SK-N-SH (cell line): ENCODE results near the gene BRD9. TPM values are rescaled to one million over a fixed set of nuclear protein-coding genes. Genes with fewer than 3 reads are reported as not detected.
"Not testable (repeated sequence)": the region's sequence is repeated elsewhere in the genome, so short reads cannot be mapped to it uniquely, and the experiment has no call there.

ENCODE experiments used
- CTCF ChIA-PET: fragments of 300-600, 350-600 bp; formaldehyde crosslinking; extraction: SDS; loops from one replicate; lab custom pipeline; 2021; lab: Yijun Ruan, JAX
- POLR2A ChIA-PET: fragments of 350-600 bp; sonication (Branson Sonifier 250); formaldehyde crosslinking; extraction: SDS; loops from one replicate; lab custom pipeline; 2020; ENCODE audit warnings: antibody characterized with exemption, inconsistent platforms; lab: Yijun Ruan, JAX
- DNase-seq: peaks from one replicate; pipeline ENCODE4 v3.0.0; 2012
- H2AFZ ChIP-seq: fragments of 200-600 bp; sonication (generic); 2 replicates; pipeline ENCODE4 v1.8.1; 2016; ENCODE audit warnings: antibody characterized with exemption, mild to moderate bottlenecking, low read depth
- H3F3A ChIP-seq: fragments of 200-600 bp; sonication (generic); replicated peaks from 2 replicates; pipeline ENCODE3; 2016; ENCODE audit warnings: antibody characterized with exemption, mild to moderate bottlenecking; ENCODE audit not compliant: insufficient read depth
- H3K27ac ChIP-seq, 2 experiments: fragments of 200-500 bp in 1 of 2; fragments of 200-600 bp in 1 of 2; sonication (Bioruptor generic) in 1 of 2; sonication (generic), shearing (Covaris generic) in 1 of 2; 2 replicates each; pipeline versions ENCODE4 v1.5.1 to v1.6.1; 2014 to 2016; ENCODE audit warnings: low read depth in 2 of 2, inconsistent platforms in 1 of 2, low read length in 1 of 2, mild to moderate bottlenecking in 1 of 2, mixed read lengths in 1 of 2
- H3K27me3 ChIP-seq: fragments of 200-600 bp; sonication (generic), shearing (Covaris generic); 2 replicates; pipeline ENCODE4 v1.6.1; 2016; ENCODE audit warnings: mixed run types; ENCODE audit not compliant: insufficient read depth
- H3K36me3 ChIP-seq, 2 experiments: fragments of 200-500 bp in 1 of 2; fragments of 200-600 bp in 1 of 2; sonication (Bioruptor generic) in 1 of 2; sonication (generic) in 1 of 2; replicated peaks in 1 of 2; 2 replicates each; pipeline versions ENCODE3 to v1.5.1; 2014 to 2016; ENCODE audit warnings: low read length in 1 of 2, mild to moderate bottlenecking in 1 of 2; ENCODE audit not compliant: insufficient read depth in 2 of 2, control insufficient read depth in 1 of 2
- H3K4me1 ChIP-seq, 2 experiments: fragments of 200-500 bp in 1 of 2; fragments of 200-600 bp in 1 of 2; sonication (Bioruptor generic) in 1 of 2; sonication (generic), shearing (Covaris generic) in 1 of 2; 2 replicates each; pipeline versions ENCODE4 v1.5.1 to v1.6.1; 2014 to 2016; ENCODE audit warnings: low read depth in 1 of 2, low read length in 1 of 2, mixed run types in 1 of 2; ENCODE audit not compliant: insufficient read depth in 2 of 2, control insufficient read depth in 1 of 2
- H3K4me2 ChIP-seq: fragments of 200-600 bp; sonication (generic), shearing (Covaris generic); 2 replicates; pipeline ENCODE4 v1.6.1; 2017; ENCODE audit warnings: mixed run types
- H3K4me3 ChIP-seq, 2 experiments: fragments of 200-500 bp in 1 of 2; fragments of 200-600 bp in 1 of 2; sonication (Bioruptor generic) in 1 of 2; sonication (generic), shearing (Covaris generic) in 1 of 2; 2 replicates each; pipeline versions ENCODE4 v1.5.1 to v1.8.1; 2014 to 2016; ENCODE audit warnings: low read depth in 2 of 2, inconsistent platforms in 1 of 2, low read length in 1 of 2, mild to moderate bottlenecking in 1 of 2, mixed read lengths in 1 of 2, moderate library complexity in 1 of 2
- H3K79me2 ChIP-seq: fragments of 200-600 bp; sonication (generic); 2 replicates; pipeline ENCODE4 v1.8.1; 2017; ENCODE audit warnings: mild to moderate bottlenecking; ENCODE audit not compliant: insufficient read depth
- H3K9ac ChIP-seq: fragments of 200-600 bp; sonication (generic); 2 replicates; pipeline ENCODE4 v1.6.1; 2017; ENCODE audit warnings: mixed run types
- H3K9me2 ChIP-seq: fragments of 200-600 bp; sonication (generic); 2 replicates; pipeline ENCODE4 v1.6.1; 2017; ENCODE audit warnings: mixed run types
- H3K9me3 ChIP-seq: fragments of 200-600 bp; sonication (generic); 2 replicates; pipeline ENCODE4 v1.6.1; 2017; ENCODE audit warnings: mixed run types, mild to moderate bottlenecking, moderate library complexity
- H4K20me1 ChIP-seq: fragments of 200-600 bp; sonication (generic); 2 replicates; pipeline ENCODE4 v1.6.1; 2017; ENCODE audit warnings: mild to moderate bottlenecking, mixed run types; ENCODE audit not compliant: insufficient read depth
- CHD2 ChIP-seq: fragments of 150-350 bp; IDR thresholded peaks from 2 replicates; pipeline ENCODE4 v1.6.1; 2018; ENCODE audit warnings: low read length; ENCODE audit not compliant: partially characterized antibody
- ELF1 ChIP-seq: IDR thresholded peaks from 2 replicates; pipeline ENCODE4 v1.4.0; 2012
- EZH2phosphoT487 ChIP-seq: fragments of 200-600 bp; sonication (generic); IDR thresholded peaks from 2 replicates; pipeline ENCODE4 v1.6.1; 2017; ENCODE audit warnings: low read depth, mixed run types, mild to moderate bottlenecking, antibody characterized with exemption, moderate library complexity, borderline replicate concordance
- FOXJ3 ChIP-seq: sonication (generic); formaldehyde crosslinking; IDR thresholded peaks from 2 replicates; pipeline ENCODE4 v1.5.1; 2020; ENCODE audit warnings: mild to moderate bottlenecking, missing genetic modification reagents
- FOXM1 ChIP-seq: IDR thresholded peaks from 2 replicates; pipeline ENCODE4 v1.4.0; 2012; ENCODE audit warnings: low read depth, mild to moderate bottlenecking
- GABPA ChIP-seq: IDR thresholded peaks from 2 replicates; pipeline ENCODE4 v1.4.0; 2012; ENCODE audit warnings: low read depth, mild to moderate bottlenecking
- GATA2 ChIP-seq: sonication (generic); formaldehyde crosslinking; IDR thresholded peaks from 2 replicates; pipeline ENCODE4 v1.5.0; 2020; ENCODE audit warnings: mild to moderate bottlenecking, missing genetic modification reagents
- MEF2A ChIP-seq: IDR thresholded peaks from 2 replicates; pipeline ENCODE4 v1.4.0; 2012; ENCODE audit warnings: low read depth, borderline replicate concordance
- NFIC ChIP-seq: IDR thresholded peaks from 2 replicates; pipeline ENCODE4 v1.4.0; 2012; ENCODE audit warnings: borderline replicate concordance
- POLR2AphosphoS5 ChIP-seq: IDR thresholded peaks from 2 replicates; pipeline ENCODE4 v1.6.1; 2012; ENCODE audit warnings: low read depth, low read length
- RAD21 ChIP-seq: IDR thresholded peaks from 2 replicates; pipeline ENCODE4 v1.6.1; 2012; ENCODE audit warnings: mild to moderate bottlenecking, low read length
- RFX5 ChIP-seq: IDR thresholded peaks from 2 replicates; pipeline ENCODE4 v1.6.1; 2012; ENCODE audit warnings: mild to moderate bottlenecking, improper control_type of control experiment, low read length
- RXRA ChIP-seq: IDR thresholded peaks from 2 replicates; pipeline ENCODE4 v1.4.0; 2012; ENCODE audit warnings: low read depth, mild to moderate bottlenecking, borderline replicate concordance
- SIN3A ChIP-seq: IDR thresholded peaks from 2 replicates; pipeline ENCODE4 v1.6.1; 2012; ENCODE audit warnings: low read depth, mild to moderate bottlenecking, low read length, moderate library complexity, borderline replicate concordance
- TCF12 ChIP-seq: IDR thresholded peaks from 2 replicates; pipeline ENCODE4 v1.4.0; 2012
- YY1 ChIP-seq: IDR thresholded peaks from 2 replicates; pipeline ENCODE4 v1.4.0; 2012; ENCODE audit warnings: low read depth, mild to moderate bottlenecking
- WGBS: methylation state at CpG from one replicate; pipeline ENCODE4 v1.1.6; 2017; ENCODE audit warnings: low lambda C conversion rate; 5-methylcytosine and 5-hydroxymethylcytosine counted together
- polyA plus RNA-seq, 3 experiments: library from polyadenylated mRNA; depleted of rRNA; stranded (reverse); fragments of >200 nt; gene quantifications; 2 replicates each; pipeline ENCODE4 v1.2.3, GENCODE V29; 2012
- TF ChIP-seq, protein P1 (sequence below): fragments of 150-350 bp; IDR thresholded peaks from 2 replicates; pipeline ENCODE4 v1.6.1; 2016; ENCODE audit warnings: mild to moderate bottlenecking, low read depth, low read length
- TF ChIP-seq, protein P2 (sequence below): fragments of 200-600 bp; sonication (generic); IDR thresholded peaks from 2 replicates; pipeline ENCODE4 v1.6.1; 2017; ENCODE audit warnings: antibody characterized with exemption, mild to moderate bottlenecking, moderate library complexity
- TF ChIP-seq, protein P3 (sequence below): IDR thresholded peaks from 2 replicates; pipeline ENCODE4 v1.6.1; 2012; ENCODE audit warnings: mild to moderate bottlenecking, low read depth, low read length, moderate library complexity
- TF ChIP-seq, protein P4 (sequence below): IDR thresholded peaks from 2 replicates; pipeline ENCODE4; 2012

BRD9 gene
- polyA plus RNA-seq, 1 of the 3 experiments (the other 2 are of a cell fraction): 19.5 TPM

DNA sequence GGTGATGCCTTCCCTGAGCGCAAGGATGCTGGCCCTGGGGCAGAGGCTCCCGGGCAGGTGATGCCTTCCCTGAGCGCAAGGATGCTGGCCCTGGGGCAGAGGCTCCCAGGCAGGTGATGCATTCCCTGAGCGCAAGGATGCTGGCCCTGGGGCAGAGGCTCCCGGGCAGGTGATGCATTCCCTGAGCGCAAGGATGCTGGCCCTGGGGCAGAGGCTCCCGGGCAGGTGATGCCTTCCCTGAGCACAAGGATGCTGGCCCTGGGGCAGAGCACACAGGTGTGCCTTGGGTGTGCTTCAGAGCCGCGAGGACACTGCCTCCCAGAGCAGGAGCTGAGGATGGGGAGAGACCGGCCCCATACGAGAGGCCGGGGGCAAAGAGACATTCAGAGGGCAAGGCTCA lies 22.7 kb upstream of the BRD9 start:
- H3K9ac ChIP-seq, H3K27me3 ChIP-seq, H3K9me2 ChIP-seq, H3K4me2 ChIP-seq, H3K9me3 ChIP-seq, DNase-seq, H3K4me3 ChIP-seq, H2AFZ ChIP-seq, POLR2A ChIA-PET, H4K20me1 ChIP-seq, H3K27ac ChIP-seq, H3K4me1 ChIP-seq: not testable (repeated sequence)
- peaks cover 21 to 49% of the 10 kb centered on the region in 2 experiments for H3K36me3 ChIP-seq
- H3K79me2 ChIP-seq: peaks cover 11% of the 10 kb centered on the region; the same call in 1 of the 2 replicates
- 97% methylated on average over 5 of the region's 12 CpGs for WGBS
- peaks cover 13% of the 10 kb centered on the region for H3F3A ChIP-seq
- CTCF ChIA-PET: interaction anchor here (1.8 kb wide), 1 partner anchor 224 kb away, joined by 3 read pairs; no protein-coding TSS in a partner anchor

DNA sequence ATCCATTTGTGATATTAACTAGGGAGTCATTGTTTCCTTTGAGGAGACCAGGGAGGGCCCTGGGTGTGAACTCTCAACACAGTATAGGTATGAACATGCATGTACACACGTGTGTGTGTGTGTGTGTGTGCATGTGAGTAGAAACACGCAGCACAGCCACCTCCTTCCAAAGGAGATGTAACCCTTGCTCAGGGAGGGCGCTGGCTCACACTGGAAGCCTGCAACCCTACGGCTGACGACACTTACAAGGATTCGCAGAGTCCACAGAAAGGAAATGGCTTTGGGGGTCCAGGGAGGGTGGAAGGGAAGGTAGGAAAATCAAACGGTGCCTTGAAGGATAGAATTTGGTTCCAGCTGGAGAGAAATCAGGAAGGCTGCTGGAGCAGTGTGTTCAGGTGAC lies 22.0 kb upstream of the BRD9 start:
- no peak overlapping the region for H2AFZ ChIP-seq
- peaks cover 0 to 8% of the 10 kb centered on the region in 2 experiments; a peak in 2 of 4 replicates for H3K4me1 ChIP-seq
- H3K79me2 ChIP-seq: peaks cover 11% of the 10 kb centered on the region; the same call in 1 of the 2 replicates
- H3K9ac ChIP-seq: no peak overlapping the region
- no peaks in the 10 kb centered on the region for H3K27me3 ChIP-seq
- peaks cover 13% of the 10 kb centered on the region for H3F3A ChIP-seq
- no peak for DNase-seq
- H3K36me3 ChIP-seq: peaks cover 21 to 52% of the 10 kb centered on the region in 2 experiments
- no peaks in the 10 kb centered on the region for H3K9me3 ChIP-seq
- no peak overlapping the region for H3K4me3 ChIP-seq
- H3K4me2 ChIP-seq: no peak overlapping the region
- H3K9me2 ChIP-seq: no peaks in the 10 kb centered on the region
- TF ChIP-seq, protein P1, sequence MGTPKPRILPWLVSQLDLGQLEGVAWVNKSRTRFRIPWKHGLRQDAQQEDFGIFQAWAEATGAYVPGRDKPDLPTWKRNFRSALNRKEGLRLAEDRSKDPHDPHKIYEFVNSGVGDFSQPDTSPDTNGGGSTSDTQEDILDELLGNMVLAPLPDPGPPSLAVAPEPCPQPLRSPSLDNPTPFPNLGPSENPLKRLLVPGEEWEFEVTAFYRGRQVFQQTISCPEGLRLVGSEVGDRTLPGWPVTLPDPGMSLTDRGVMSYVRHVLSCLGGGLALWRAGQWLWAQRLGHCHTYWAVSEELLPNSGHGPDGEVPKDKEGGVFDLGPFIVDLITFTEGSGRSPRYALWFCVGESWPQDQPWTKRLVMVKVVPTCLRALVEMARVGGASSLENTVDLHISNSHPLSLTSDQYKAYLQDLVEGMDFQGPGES: no peak
- no peak for TF ChIP-seq SIN3A
- no peak for TF ChIP-seq FOXM1
- no peak for TF ChIP-seq RAD21
- TF ChIP-seq MEF2A: no peak
- TF ChIP-seq TCF12: no peak
- TF ChIP-seq GABPA: no peak
- TF ChIP-seq, protein P2, sequence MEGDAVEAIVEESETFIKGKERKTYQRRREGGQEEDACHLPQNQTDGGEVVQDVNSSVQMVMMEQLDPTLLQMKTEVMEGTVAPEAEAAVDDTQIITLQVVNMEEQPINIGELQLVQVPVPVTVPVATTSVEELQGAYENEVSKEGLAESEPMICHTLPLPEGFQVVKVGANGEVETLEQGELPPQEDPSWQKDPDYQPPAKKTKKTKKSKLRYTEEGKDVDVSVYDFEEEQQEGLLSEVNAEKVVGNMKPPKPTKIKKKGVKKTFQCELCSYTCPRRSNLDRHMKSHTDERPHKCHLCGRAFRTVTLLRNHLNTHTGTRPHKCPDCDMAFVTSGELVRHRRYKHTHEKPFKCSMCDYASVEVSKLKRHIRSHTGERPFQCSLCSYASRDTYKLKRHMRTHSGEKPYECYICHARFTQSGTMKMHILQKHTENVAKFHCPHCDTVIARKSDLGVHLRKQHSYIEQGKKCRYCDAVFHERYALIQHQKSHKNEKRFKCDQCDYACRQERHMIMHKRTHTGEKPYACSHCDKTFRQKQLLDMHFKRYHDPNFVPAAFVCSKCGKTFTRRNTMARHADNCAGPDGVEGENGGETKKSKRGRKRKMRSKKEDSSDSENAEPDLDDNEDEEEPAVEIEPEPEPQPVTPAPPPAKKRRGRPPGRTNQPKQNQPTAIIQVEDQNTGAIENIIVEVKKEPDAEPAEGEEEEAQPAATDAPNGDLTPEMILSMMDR: no peak
- TF ChIP-seq, protein P3, sequence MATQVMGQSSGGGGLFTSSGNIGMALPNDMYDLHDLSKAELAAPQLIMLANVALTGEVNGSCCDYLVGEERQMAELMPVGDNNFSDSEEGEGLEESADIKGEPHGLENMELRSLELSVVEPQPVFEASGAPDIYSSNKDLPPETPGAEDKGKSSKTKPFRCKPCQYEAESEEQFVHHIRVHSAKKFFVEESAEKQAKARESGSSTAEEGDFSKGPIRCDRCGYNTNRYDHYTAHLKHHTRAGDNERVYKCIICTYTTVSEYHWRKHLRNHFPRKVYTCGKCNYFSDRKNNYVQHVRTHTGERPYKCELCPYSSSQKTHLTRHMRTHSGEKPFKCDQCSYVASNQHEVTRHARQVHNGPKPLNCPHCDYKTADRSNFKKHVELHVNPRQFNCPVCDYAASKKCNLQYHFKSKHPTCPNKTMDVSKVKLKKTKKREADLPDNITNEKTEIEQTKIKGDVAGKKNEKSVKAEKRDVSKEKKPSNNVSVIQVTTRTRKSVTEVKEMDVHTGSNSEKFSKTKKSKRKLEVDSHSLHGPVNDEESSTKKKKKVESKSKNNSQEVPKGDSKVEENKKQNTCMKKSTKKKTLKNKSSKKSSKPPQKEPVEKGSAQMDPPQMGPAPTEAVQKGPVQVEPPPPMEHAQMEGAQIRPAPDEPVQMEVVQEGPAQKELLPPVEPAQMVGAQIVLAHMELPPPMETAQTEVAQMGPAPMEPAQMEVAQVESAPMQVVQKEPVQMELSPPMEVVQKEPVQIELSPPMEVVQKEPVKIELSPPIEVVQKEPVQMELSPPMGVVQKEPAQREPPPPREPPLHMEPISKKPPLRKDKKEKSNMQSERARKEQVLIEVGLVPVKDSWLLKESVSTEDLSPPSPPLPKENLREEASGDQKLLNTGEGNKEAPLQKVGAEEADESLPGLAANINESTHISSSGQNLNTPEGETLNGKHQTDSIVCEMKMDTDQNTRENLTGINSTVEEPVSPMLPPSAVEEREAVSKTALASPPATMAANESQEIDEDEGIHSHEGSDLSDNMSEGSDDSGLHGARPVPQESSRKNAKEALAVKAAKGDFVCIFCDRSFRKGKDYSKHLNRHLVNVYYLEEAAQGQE: no peak
- TF ChIP-seq POLR2AphosphoS5: no peak
- TF ChIP-seq RXRA: no peak
- no peak for TF ChIP-seq EZH2phosphoT487
- TF ChIP-seq RFX5: no peak
- TF ChIP-seq, protein P4, sequence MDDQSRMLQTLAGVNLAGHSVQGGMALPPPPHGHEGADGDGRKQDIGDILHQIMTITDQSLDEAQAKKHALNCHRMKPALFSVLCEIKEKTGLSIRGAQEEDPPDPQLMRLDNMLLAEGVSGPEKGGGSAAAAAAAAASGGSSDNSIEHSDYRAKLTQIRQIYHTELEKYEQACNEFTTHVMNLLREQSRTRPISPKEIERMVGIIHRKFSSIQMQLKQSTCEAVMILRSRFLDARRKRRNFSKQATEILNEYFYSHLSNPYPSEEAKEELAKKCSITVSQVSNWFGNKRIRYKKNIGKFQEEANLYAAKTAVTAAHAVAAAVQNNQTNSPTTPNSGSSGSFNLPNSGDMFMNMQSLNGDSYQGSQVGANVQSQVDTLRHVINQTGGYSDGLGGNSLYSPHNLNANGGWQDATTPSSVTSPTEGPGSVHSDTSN: no peak
- TF ChIP-seq ELF1: no peak
- no peak for TF ChIP-seq FOXJ3
- no peak for TF ChIP-seq GATA2 (CRISPR knock-in tag)
- TF ChIP-seq CHD2: no peak
- no peak for TF ChIP-seq YY1
- TF ChIP-seq NFIC: no peak
- TF ChIP-seq, all 33 proteins: peak for 0
- CTCF ChIA-PET: interaction anchor here (1.1 to 1.7 kb wide), 3 partner anchors 9 to 253 kb away, joined by 4 to 6 read pairs (median 5); no protein-coding TSS in a partner anchor
- Histone ChIP-seq H3K27ac (no peak overlapping the region), H4K20me1 (no peaks in the 10 kb centered on the region)
- POLR2A ChIA-PET: no interaction called here
- whole genome bisulfite sequencing: 89% methylated on average over 7 of the region's 7 CpGs
